Lung (tissue), 12 donors: ENCODE measurements around the gene PIK3CG. TPM values are rescaled to one million over a fixed set of nuclear protein-coding genes. Genes with fewer than 3 reads are reported as not detected.
"Not testable (repeated sequence)": the region's sequence is repeated elsewhere in the genome, so short reads cannot be mapped to it uniquely, and the experiment has no call there.

Experiments
- ATAC-seq: fragments of 200-7000 bp; cut with Tn5 transposase; one replicate; pipeline ENCODE4 v1.9.1; 2020; ENCODE audit warnings: moderate number of reproducible peaks; ENCODE audit not compliant: insufficient read depth, low FRiP score
- DNase-seq, 3 donors: peaks; one replicate each; pipeline ENCODE4 v3.0.0-alpha.2; 2013 to 2017
- H3K27ac ChIP-seq, 2 donors: one replicate each; pipeline ENCODE4 v1.5.1; 2013; ENCODE audit warnings: mild to moderate bottlenecking in 2 of 2, moderate library complexity in 2 of 2, control low read depth in 1 of 2, inconsistent platforms in 1 of 2, low read depth in 1 of 2, low read length in 1 of 2
- H3K27me3 ChIP-seq, 3 donors: one replicate each; pipeline ENCODE4 v1.5.1; 2013; ENCODE audit warnings: low read length in 2 of 3; ENCODE audit not compliant: control insufficient read depth in 3 of 3, insufficient read depth in 3 of 3
- H3K36me3 ChIP-seq, 4 donors: one replicate each; pipeline ENCODE4 v1.5.1; 2013; ENCODE audit warnings: low read length in 4 of 4, mild to moderate bottlenecking in 1 of 4, moderate library complexity in 1 of 4; ENCODE audit not compliant: control insufficient read depth in 4 of 4, insufficient read depth in 4 of 4
- H3K4me1 ChIP-seq, 5 donors: one replicate each; pipeline ENCODE4 v1.5.1; 2013; ENCODE audit warnings: low read length in 5 of 5, mild to moderate bottlenecking in 2 of 5, moderate library complexity in 1 of 5; ENCODE audit not compliant: control insufficient read depth in 5 of 5, insufficient read depth in 5 of 5
- H3K4me3 ChIP-seq: one replicate; pipeline ENCODE4 v1.5.1; 2013; ENCODE audit warnings: mild to moderate bottlenecking, control low read depth, moderate library complexity
- H3K9ac ChIP-seq, 2 donors: one replicate each; pipeline ENCODE4 v1.5.1; 2013; ENCODE audit warnings: low read length in 2 of 2, control low read depth in 1 of 2; ENCODE audit not compliant: insufficient read depth in 1 of 2
- H3K9me3 ChIP-seq, 4 donors: one replicate each; pipeline ENCODE4 v1.5.1; 2013; ENCODE audit warnings: low read length in 3 of 4, mild to moderate bottlenecking in 1 of 4, moderate library complexity in 1 of 4; ENCODE audit not compliant: control insufficient read depth in 4 of 4, insufficient read depth in 3 of 4
- WGBS, 2 donors: extraction: QIAGEN DNeasy Blood & Tissue Kit; methylation state at CpG; one replicate each; pipeline ENCODE4 v1.1.7; 2013; 5-methylcytosine and 5-hydroxymethylcytosine counted together
- polyA plus RNA-seq, 2 donors: library from polyadenylated mRNA; stranded (reverse); fragments of 200-250 nt; gene quantifications; one replicate each; pipeline ENCODE4 v1.2.1, GENCODE V29; 2013
- total RNA-seq, 2 donors: library from RNA; depleted of rRNA in 1 of 2; stranded (reverse); fragments of >200 nt in 1 of 2; gene quantifications; one replicate each; pipeline ENCODE4 v1.2.1, GENCODE V29; 2014 to 2021
- TF ChIP-seq, protein P1 (sequence below): IDR thresholded peaks from 2 replicates; pipeline ENCODE4 v1.5.1; 2012; ENCODE audit warnings: mild to moderate bottlenecking; ENCODE audit errors: control extremely low read depth, extremely low read depth
- donor health status: control.
- donor health status: control.
- donor health status: Bipolar disorder and iron deficiency.
- donor health status: healthy.
- donor health status: DM: yes; HTN: yes; CAD: no.

PIK3CG gene
- total and polyA plus RNA-seq, 4 donors: 0.61 to 10.8 (median 6.8) TPM

DNA sequence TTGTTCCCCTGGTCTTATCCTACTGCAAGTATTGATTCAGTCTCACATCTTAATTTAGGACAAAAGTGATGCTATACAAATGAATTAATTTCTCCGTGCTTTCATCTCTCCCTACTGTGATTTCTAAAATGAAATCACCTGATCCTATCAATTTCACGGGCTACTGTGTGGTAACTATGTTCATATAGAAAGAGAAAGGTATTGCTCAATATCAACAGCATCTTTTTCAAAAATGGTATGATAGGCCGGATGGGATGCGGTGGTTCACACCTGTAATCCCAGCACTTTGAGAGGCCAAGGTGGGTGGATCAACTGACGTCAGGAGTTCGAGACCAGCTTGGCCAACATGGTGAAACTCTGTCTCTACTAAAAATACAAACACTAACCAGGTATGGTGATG is 71.2 kb downstream of the PIK3CG start:
- TF ChIP-seq, protein P1, sequence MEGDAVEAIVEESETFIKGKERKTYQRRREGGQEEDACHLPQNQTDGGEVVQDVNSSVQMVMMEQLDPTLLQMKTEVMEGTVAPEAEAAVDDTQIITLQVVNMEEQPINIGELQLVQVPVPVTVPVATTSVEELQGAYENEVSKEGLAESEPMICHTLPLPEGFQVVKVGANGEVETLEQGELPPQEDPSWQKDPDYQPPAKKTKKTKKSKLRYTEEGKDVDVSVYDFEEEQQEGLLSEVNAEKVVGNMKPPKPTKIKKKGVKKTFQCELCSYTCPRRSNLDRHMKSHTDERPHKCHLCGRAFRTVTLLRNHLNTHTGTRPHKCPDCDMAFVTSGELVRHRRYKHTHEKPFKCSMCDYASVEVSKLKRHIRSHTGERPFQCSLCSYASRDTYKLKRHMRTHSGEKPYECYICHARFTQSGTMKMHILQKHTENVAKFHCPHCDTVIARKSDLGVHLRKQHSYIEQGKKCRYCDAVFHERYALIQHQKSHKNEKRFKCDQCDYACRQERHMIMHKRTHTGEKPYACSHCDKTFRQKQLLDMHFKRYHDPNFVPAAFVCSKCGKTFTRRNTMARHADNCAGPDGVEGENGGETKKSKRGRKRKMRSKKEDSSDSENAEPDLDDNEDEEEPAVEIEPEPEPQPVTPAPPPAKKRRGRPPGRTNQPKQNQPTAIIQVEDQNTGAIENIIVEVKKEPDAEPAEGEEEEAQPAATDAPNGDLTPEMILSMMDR: no peak
- whole genome bisulfite sequencing, 2 donors: 96 to 97% methylated on average over 6 of the region's 6 CpGs
- Histone ChIP-seq H3K9me3 (no peaks in the 10 kb centered on the region), H3K9ac (no peak overlapping the region), H3K4me3 (no peak overlapping the region), H3K36me3 (no peaks in the 10 kb centered on the region), H3K4me1 (peaks cover 0 to 5% (median 0%) of the 10 kb centered on the region in 5 donors), H3K27me3 (no peaks in the 10 kb centered on the region), H3K27ac (no peak overlapping the region)
- DNase-seq (no peak), ATAC-seq (no peak)

DNA sequence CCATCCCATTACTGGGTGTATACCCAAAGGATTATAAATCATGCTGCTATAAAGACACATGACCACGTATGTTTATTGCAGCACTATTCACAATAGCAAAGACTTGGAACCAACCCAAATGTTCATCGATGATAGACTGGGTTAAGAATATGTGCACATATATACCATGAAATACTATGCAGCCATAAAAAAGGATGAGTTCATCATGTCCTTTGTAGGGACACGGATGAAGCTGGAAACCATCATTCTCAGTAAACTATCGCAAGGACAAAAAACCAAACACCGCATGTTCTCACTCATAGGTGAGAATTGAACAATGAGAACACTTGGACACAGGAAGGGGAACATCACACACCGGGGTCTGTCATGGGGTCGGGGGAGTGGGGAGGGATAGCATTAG is 73.0 kb downstream of the PIK3CG start:
- H3K4me1 ChIP-seq, H3K27ac ChIP-seq, DNase-seq, H3K36me3 ChIP-seq, H3K27me3 ChIP-seq, H3K4me3 ChIP-seq, H3K9me3 ChIP-seq, ATAC-seq, H3K9ac ChIP-seq: not testable (repeated sequence)
- 85 to 86% methylated on average over 7 of the region's 7 CpGs for WGBS, 2 donors

- 93 to 96% methylated on average over 5 of the region's 5 CpGs for WGBS, 2 donors
- no peaks in the 10 kb centered on the region for H3K4me1 ChIP-seq
- ATAC-seq (no peak), DNase-seq (no peak)
- no peaks in the 10 kb centered on the region for H3K36me3 ChIP-seq
- H3K4me3 ChIP-seq: no peak overlapping the region
- H3K9me3 ChIP-seq: no peaks in the 10 kb centered on the region
- TF ChIP-seq, protein P1: no peak
- no peaks in the 10 kb centered on the region for H3K27me3 ChIP-seq
- H3K9ac ChIP-seq: no peak overlapping the region
- H3K27ac ChIP-seq: no peak overlapping the region
Measured at GRCh38 chr7:106938803-106939202, 73.7 kb downstream of the PIK3CG start.

DNA sequence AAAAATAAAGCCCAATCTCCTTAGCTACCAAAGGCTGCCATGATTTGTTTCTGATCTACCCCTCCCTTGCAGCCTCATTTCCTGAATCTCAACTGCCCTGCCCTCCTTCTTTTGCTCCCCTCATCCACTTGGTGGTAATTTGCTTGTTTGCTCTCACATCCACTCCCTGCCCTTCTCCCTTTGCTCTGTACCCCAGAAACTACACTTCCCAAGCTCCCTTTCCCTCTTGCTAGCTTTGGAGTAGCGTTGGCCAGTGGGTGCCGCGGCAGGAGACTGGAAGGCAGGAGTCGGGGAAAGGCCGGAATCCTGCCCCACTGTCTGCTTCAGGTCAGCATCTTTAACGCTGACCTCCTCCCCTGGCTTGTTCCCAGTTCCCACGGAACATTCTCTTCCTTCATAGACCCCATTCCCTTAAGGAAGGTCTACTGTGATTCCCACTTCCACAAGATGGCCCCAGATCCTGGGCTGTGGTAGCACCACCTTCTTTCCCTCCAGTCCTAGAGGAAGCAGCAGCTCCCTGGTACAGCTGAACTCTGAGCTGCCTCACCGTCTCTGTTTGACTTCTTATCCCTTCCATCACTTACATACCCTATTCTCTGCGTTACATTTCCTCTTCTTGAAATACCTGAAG is 79.1 kb downstream of the PIK3CG start:
- WGBS, 2 donors: 79 to 93% methylated on average over 9 of the region's 9 CpGs
- Histone ChIP-seq H3K9me3 (no peaks in the 10 kb centered on the region), H3K36me3 (no peaks in the 10 kb centered on the region), H3K27ac (no peak overlapping the region), H3K4me1 (no peaks in the 10 kb centered on the region), H3K4me3 (no peak overlapping the region), H3K27me3 (peaks cover 0 to 7% (median 0%) of the 10 kb centered on the region in 3 donors), H3K9ac (no peak overlapping the region)
- DNase-seq: no peak
- TF ChIP-seq, protein P1: no peak
- ATAC-seq: no peak
